Measurements from ENCODE around the gene MRPL3. TPM values are rescaled to one million over a fixed set of nuclear protein-coding genes. Genes with fewer than 3 reads are reported as not detected.
A peak's percentile ranks its signal among the peaks of the same experiment; 100 is the strongest.

Gene MRPL3
- total and polyA plus RNA-seq, 2 experiments from 2014 or later, result 159 to 185 TPM

GRCh38 chr3:131537531-131537930 lies 34.8 kb upstream of the MRPL3 start:
- no peak overlapping the region for H3K4me3 ChIP-seq
- no peak overlapping the region for H3K27ac Mint-ChIP-seq
- no peaks in the 10 kb centered on the region for H3K36me3 ChIP-seq (ENCODE audit: insufficient read depth)
- DNase-seq (ENCODE audit: low spot score) (no peak), ATAC-seq (no peak)
- no peak overlapping the region for H3K4me3 Mint-ChIP-seq
- no peaks in the 10 kb centered on the region for H3K79me2 ChIP-seq (replicated peaks; ENCODE audit: insufficient read depth)
- H3K27me3 ChIP-seq (ENCODE audit: insufficient read depth), result no peaks in the 10 kb centered on the region
- peaks cover 18% of the 10 kb centered on the region for H3K4me1 ChIP-seq (ENCODE audit: insufficient read depth)
- peaks cover 21% of the 10 kb centered on the region for H3K4me1 Mint-ChIP-seq
- no peaks in the 10 kb centered on the region for H4K20me1 ChIP-seq (replicated peaks; ENCODE audit: insufficient read depth)
- H3K9me2 ChIP-seq (ENCODE audit: insufficient read depth), result peaks cover 7% of the 10 kb centered on the region; the same call in 1 of the 2 replicates
- H3K27me3 Mint-ChIP-seq (ENCODE audit: insufficient read depth, low read depth, poor library complexity), result no peaks in the 10 kb centered on the region
- no peaks in the 10 kb centered on the region for H3F3A ChIP-seq (replicated peaks; ENCODE audit: low read depth)
- no peak overlapping the region for H3K4me2 ChIP-seq
- no peak for TF ChIP-seq CTCF (conservative IDR thresholded peaks at IDR 0.05; ENCODE audit: low read depth in 2 of 2)
- no peaks in the 10 kb centered on the region for H3K36me3 Mint-ChIP-seq (ENCODE audit: low read depth)
- H3K9me3 Mint-ChIP-seq, result no peaks in the 10 kb centered on the region
- H3K27ac ChIP-seq (ENCODE audit: low read depth), result no peak overlapping the region
- H2AFZ ChIP-seq, result no peak overlapping the region

GRCh38 chr3:131535596-131535995 lies 32.8 kb upstream of the MRPL3 start:
- no peak overlapping the region for H3K4me3 Mint-ChIP-seq
- H3K79me2 ChIP-seq (replicated peaks; ENCODE audit: insufficient read depth), result no peaks in the 10 kb centered on the region
- H3K9me3 Mint-ChIP-seq, result no peaks in the 10 kb centered on the region
- H2AFZ ChIP-seq, result no peak overlapping the region
- H3K27me3 Mint-ChIP-seq (ENCODE audit: insufficient read depth, low read depth, poor library complexity), result no peaks in the 10 kb centered on the region
- H3K4me1 Mint-ChIP-seq, result peaks cover 21% of the 10 kb centered on the region
- H3K4me1 ChIP-seq (ENCODE audit: insufficient read depth), result peaks cover 18% of the 10 kb centered on the region
- no peak overlapping the region for H3K27ac ChIP-seq (ENCODE audit: low read depth)
- H4K20me1 ChIP-seq (replicated peaks; ENCODE audit: insufficient read depth), result no peaks in the 10 kb centered on the region
- peak overlapping the region; percentile 71 for H3K4me2 ChIP-seq
- 0 out of 2 replicates have a peak, but pooled peaks cover 4% of the 10 kb centered on the region for H3K9me2 ChIP-seq (ENCODE audit: insufficient read depth)
- DNase-seq (ENCODE audit: low spot score) (peak; percentile 12), ATAC-seq (peak; percentile 38; the same call in 2 of the 3 replicates)
- no peaks in the 10 kb centered on the region for H3K36me3 ChIP-seq (ENCODE audit: insufficient read depth)
- H3K4me3 ChIP-seq, result peak overlapping the region; percentile 41
- H3K36me3 Mint-ChIP-seq (ENCODE audit: low read depth), result no peaks in the 10 kb centered on the region
- no peaks in the 10 kb centered on the region for H3F3A ChIP-seq (replicated peaks; ENCODE audit: low read depth)
- H3K27ac Mint-ChIP-seq, result no peak overlapping the region
- H3K27me3 ChIP-seq (ENCODE audit: insufficient read depth), result no peaks in the 10 kb centered on the region
- TF ChIP-seq ZNF462 (CRISPR knock-in tag; IDR thresholded peaks at IDR 0.05), result no peak
- TF ChIP-seq ZNF114 (CRISPR knock-in tag; IDR thresholded peaks at IDR 0.05), result no peak
- TF ChIP-seq EZH2 (IDR thresholded peaks at IDR 0.05; ENCODE audit: low read depth, unreplicated experiment), result no peak
- no peak for TF ChIP-seq REST (IDR thresholded peaks at IDR 0.05; ENCODE audit: unreplicated experiment)
- no peak for TF ChIP-seq ETS1 (IDR thresholded peaks at IDR 0.05)
- TF ChIP-seq ZNF331 (CRISPR knock-in tag; IDR thresholded peaks at IDR 0.05; ENCODE audit: low read depth), result no peak
- TF ChIP-seq POLR2AphosphoS5 (IDR thresholded peaks at IDR 0.05; ENCODE audit: low read depth), result no peak
- no peak for TF ChIP-seq JUNB (IDR thresholded peaks at IDR 0.05; ENCODE audit: unreplicated experiment)
